SU-DHL-6 (cell line): Measurements from ENCODE around the gene PLXDC2.

Source experiments
- EZH2phosphoT487 ChIP-seq: fragments of 200-600 bp; sonication (generic), shearing (Covaris generic); conservative IDR thresholded peaks from 2 replicates; pipeline ENCODE4 v1.6.1; 2018; ENCODE audit warnings: mild to moderate bottlenecking, antibody characterized with exemption, low read length, moderate library complexity, mixed read lengths
- TF ChIP-seq, protein P1 (sequence below): fragments of 200-600 bp; sonication (generic); IDR thresholded peaks from one replicate; pipeline ENCODE4 v1.5.1; 2017; ENCODE audit warnings: antibody characterized with exemption, mild to moderate bottlenecking, low read length, moderate library complexity; ENCODE audit not compliant: insufficient read depth, poor library complexity, severe bottlenecking

DNA sequence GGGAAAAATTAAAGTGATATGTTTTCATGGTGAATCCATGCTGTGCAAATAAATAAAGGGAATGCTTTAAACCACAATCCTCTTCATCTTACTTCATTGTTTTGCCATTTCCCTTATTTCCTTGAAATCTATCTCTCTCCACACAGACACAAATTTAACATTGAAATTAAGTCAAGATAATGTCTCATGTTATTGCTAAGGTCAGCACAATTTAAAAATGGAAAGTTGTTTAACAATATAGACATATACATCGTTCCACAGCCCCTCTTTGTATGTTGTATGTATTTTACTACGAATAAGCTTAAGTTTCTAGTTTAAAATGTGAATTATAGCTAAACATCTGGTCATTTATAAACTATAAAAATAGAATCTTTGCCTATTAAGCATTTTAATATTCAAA is 256.9 kb downstream of the PLXDC2 start:
- TF ChIP-seq, protein P1, sequence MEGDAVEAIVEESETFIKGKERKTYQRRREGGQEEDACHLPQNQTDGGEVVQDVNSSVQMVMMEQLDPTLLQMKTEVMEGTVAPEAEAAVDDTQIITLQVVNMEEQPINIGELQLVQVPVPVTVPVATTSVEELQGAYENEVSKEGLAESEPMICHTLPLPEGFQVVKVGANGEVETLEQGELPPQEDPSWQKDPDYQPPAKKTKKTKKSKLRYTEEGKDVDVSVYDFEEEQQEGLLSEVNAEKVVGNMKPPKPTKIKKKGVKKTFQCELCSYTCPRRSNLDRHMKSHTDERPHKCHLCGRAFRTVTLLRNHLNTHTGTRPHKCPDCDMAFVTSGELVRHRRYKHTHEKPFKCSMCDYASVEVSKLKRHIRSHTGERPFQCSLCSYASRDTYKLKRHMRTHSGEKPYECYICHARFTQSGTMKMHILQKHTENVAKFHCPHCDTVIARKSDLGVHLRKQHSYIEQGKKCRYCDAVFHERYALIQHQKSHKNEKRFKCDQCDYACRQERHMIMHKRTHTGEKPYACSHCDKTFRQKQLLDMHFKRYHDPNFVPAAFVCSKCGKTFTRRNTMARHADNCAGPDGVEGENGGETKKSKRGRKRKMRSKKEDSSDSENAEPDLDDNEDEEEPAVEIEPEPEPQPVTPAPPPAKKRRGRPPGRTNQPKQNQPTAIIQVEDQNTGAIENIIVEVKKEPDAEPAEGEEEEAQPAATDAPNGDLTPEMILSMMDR: no peak
- no peak for TF ChIP-seq EZH2phosphoT487
